ENCODE data around the gene LRRC14B. TPM values are rescaled to one million over a fixed set of nuclear protein-coding genes. Genes with fewer than 3 reads are reported as not detected.
"Not testable (repeated sequence)": the region's sequence is repeated elsewhere in the genome, so short reads cannot be mapped to it uniquely, and the experiment has no call there.

LRRC14B gene
- total RNA-seq, 1 donor from 2014 or later, result not detected

DNA sequence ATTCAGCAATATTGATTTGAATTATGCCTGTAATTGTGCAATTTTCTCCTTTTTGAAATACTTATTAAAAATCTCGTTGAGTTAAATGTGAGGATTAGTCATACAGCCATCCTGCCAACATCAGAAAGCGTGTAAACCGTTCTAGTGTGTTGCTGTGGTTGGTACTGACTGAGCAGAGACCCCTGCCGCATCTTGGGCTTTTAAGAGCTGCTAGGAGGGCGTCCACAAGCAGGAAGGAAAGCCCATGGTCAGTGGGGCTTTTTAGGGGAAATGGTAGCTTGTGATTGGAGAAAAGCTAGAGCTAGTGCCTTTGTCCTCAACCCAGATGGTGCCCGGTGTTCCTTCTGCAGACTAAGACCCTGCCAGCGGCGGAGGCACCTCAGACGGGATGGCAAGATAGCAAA, 28.2 kb downstream of the LRRC14B start:
- H3K4me2 ChIP-seq (ENCODE audit: low read length), result peak overlapping the region; percentile 92
- TF ChIP-seq EZH2 (IDR thresholded peaks at IDR 0.05; ENCODE audit: insufficient read depth, low read length), result no peak
- TF ChIP-seq, protein P1, sequence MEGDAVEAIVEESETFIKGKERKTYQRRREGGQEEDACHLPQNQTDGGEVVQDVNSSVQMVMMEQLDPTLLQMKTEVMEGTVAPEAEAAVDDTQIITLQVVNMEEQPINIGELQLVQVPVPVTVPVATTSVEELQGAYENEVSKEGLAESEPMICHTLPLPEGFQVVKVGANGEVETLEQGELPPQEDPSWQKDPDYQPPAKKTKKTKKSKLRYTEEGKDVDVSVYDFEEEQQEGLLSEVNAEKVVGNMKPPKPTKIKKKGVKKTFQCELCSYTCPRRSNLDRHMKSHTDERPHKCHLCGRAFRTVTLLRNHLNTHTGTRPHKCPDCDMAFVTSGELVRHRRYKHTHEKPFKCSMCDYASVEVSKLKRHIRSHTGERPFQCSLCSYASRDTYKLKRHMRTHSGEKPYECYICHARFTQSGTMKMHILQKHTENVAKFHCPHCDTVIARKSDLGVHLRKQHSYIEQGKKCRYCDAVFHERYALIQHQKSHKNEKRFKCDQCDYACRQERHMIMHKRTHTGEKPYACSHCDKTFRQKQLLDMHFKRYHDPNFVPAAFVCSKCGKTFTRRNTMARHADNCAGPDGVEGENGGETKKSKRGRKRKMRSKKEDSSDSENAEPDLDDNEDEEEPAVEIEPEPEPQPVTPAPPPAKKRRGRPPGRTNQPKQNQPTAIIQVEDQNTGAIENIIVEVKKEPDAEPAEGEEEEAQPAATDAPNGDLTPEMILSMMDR (IDR thresholded peaks at IDR 0.05; ENCODE audit: insufficient read depth, low read depth, low read length), result no peak
- Mint-ChIP-seq H3K27ac (ENCODE audit: unreplicated experiment) (peak overlapping the region; percentile 26), H3K4me1 (ENCODE audit: low read depth, unreplicated experiment) (peaks cover 28% of the 10 kb centered on the region), H3K36me3 (ENCODE audit: low read depth, unreplicated experiment) (peaks cover 4% of the 10 kb centered on the region), H3K9me3 (ENCODE audit: unreplicated experiment) (no peaks in the 10 kb centered on the region), H3K4me3 (ENCODE audit: unreplicated experiment) (peak overlapping the region; percentile 98), H3K27me3 (ENCODE audit: low read depth, unreplicated experiment) (no peaks in the 10 kb centered on the region)
- H3K4me3 ChIP-seq (ENCODE audit: insufficient read depth, low read depth, low read length), result peak overlapping the region; percentile 89
- peaks cover 20% of the 10 kb centered on the region for H3K4me1 ChIP-seq (ENCODE audit: insufficient read depth, low read length)
- peak; percentile 48 for DNase-seq (ENCODE audit: low read depth)
- no peaks in the 10 kb centered on the region for H3K36me3 ChIP-seq (ENCODE audit: insufficient read depth, low read length)
- H4K20me1 ChIP-seq (ENCODE audit: insufficient read depth, low read length), result peaks cover 55% of the 10 kb centered on the region
- peak overlapping the region; percentile 82 for H3K27ac ChIP-seq (ENCODE audit: low read depth, low read length)
- FAIRE-seq, result no peak
- H3K27me3 ChIP-seq (ENCODE audit: insufficient read depth, low read length), result no peaks in the 10 kb centered on the region
- no peak overlapping the region for H2AFZ ChIP-seq (ENCODE audit: low read depth, low read length)
- H3K9ac ChIP-seq (ENCODE audit: low read length), result peak overlapping the region; percentile 92
- H3K79me2 ChIP-seq (ENCODE audit: insufficient read depth, low read length), result peaks cover 75% of the 10 kb centered on the region
- H3K9me3 ChIP-seq (ENCODE audit: insufficient read depth, low read depth, low read length), result no peaks in the 10 kb centered on the region

DNA sequence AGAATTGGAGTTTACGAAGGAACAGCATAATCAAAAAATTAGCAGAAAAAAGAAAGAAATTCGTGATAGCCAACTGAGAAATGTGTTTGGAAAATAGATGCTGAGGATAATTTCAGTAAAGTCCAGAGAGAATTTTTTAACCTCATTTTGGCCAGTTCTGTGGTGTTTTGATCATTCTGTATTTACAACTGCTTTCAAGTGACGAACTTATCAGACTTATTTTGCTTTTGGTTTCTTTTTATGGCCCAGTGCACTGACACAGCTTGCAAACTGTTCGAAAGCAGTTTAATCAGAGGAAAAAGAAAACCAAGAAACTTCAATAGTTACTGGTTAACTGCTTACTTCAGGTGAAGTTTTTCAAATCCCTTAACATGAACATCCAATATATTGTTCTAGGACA, 28.7 kb downstream of the LRRC14B start:
- H3K4me1 Mint-ChIP-seq (ENCODE audit: low read depth, unreplicated experiment), result peaks cover 26% of the 10 kb centered on the region
- no peaks in the 10 kb centered on the region for H3K9me3 Mint-ChIP-seq (ENCODE audit: unreplicated experiment)
- Histone ChIP-seq H3K9ac (ENCODE audit: low read length) (peak overlapping the region; percentile 92), H2AFZ (ENCODE audit: low read depth, low read length) (no peak overlapping the region), H3K36me3 (ENCODE audit: insufficient read depth, low read length) (peaks cover 2% of the 10 kb centered on the region), H3K79me2 (ENCODE audit: insufficient read depth, low read length) (peaks cover 80% of the 10 kb centered on the region), H3K27ac (ENCODE audit: low read depth, low read length) (peak overlapping the region; percentile 82), H3K4me3 (ENCODE audit: insufficient read depth, low read depth, low read length) (peak overlapping the region; percentile 89), H3K27me3 (ENCODE audit: insufficient read depth, low read length) (no peaks in the 10 kb centered on the region), H3K4me2 (ENCODE audit: low read length) (peak overlapping the region; percentile 92), H4K20me1 (ENCODE audit: insufficient read depth, low read length) (peaks cover 60% of the 10 kb centered on the region), H3K9me3 (ENCODE audit: insufficient read depth, low read depth, low read length) (no peaks in the 10 kb centered on the region), H3K4me1 (ENCODE audit: insufficient read depth, low read length) (peaks cover 20% of the 10 kb centered on the region)
- no peaks in the 10 kb centered on the region for H3K27me3 Mint-ChIP-seq (ENCODE audit: low read depth, unreplicated experiment)
- H3K36me3 Mint-ChIP-seq (ENCODE audit: low read depth, unreplicated experiment), result peaks cover 3% of the 10 kb centered on the region
- no peak overlapping the region for H3K27ac Mint-ChIP-seq (ENCODE audit: unreplicated experiment)
- peak overlapping the region; percentile 98 for H3K4me3 Mint-ChIP-seq (ENCODE audit: unreplicated experiment)
- DNase-seq (ENCODE audit: low read depth) (no peak), FAIRE-seq (no peak)
- TF ChIP-seq EZH2 (IDR thresholded peaks at IDR 0.05; ENCODE audit: insufficient read depth, low read length), result no peak
- TF ChIP-seq, protein P1 (IDR thresholded peaks at IDR 0.05; ENCODE audit: insufficient read depth, low read depth, low read length), result no peak

DNA sequence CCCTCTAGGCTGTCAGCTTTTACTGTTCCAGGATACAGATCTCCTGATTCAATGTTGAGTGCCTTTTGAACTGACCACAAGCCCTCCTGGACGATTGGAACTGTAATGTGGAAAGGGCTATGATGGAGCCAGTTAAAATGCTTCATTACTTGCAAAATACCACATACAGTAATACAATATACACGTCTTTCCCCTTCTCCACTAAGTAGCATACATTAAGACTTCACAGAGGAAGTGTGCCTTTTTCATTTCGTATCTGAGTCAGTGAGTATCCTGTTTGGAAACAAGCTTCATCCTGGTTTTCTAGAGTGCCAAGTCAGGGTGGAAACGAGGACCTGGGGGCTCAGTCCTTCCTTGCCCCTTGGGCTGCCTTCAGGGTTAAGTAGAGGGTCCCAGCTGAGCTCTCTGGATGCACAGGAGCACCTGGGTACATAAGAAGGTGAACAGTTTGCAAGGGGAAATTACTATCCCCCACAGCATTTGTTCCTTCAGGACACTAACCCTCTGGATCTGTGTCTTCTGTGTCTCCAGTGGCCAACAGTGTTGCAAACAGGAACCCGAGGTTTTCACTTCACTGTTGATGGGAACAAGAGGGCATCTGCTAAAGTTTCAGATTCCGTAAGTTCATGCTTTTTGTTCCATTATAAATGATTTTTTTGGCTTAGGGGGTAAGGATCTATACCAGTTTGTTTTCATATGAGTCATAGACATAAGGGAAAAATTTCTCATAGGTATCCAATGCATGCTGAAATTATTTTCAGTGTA, 31.8 kb downstream of the LRRC14B start:
- not testable (repeated sequence) for H2AFZ ChIP-seq (ENCODE audit: low read depth, low read length); H3K4me3 Mint-ChIP-seq (ENCODE audit: unreplicated experiment); FAIRE-seq; H3K27ac Mint-ChIP-seq (ENCODE audit: unreplicated experiment); H3K27me3 ChIP-seq (ENCODE audit: insufficient read depth, low read length); H3K27me3 Mint-ChIP-seq (ENCODE audit: low read depth, unreplicated experiment); H3K4me3 ChIP-seq (ENCODE audit: insufficient read depth, low read depth, low read length); H3K9me3 ChIP-seq (ENCODE audit: insufficient read depth, low read depth, low read length); H3K9me3 Mint-ChIP-seq (ENCODE audit: unreplicated experiment)
- peak overlapping the region; percentile 28 for H3K9ac ChIP-seq (ENCODE audit: low read length)
- H3K36me3 Mint-ChIP-seq (ENCODE audit: low read depth, unreplicated experiment), result peaks cover 11% of the 10 kb centered on the region
- peaks cover 16% of the 10 kb centered on the region for H3K36me3 ChIP-seq (ENCODE audit: insufficient read depth, low read length)
- peak overlapping the region; percentile 59 for H3K4me2 ChIP-seq (ENCODE audit: low read length)
- H3K79me2 ChIP-seq (ENCODE audit: insufficient read depth, low read length), result peaks cover 78% of the 10 kb centered on the region
- peaks cover 70% of the 10 kb centered on the region for H4K20me1 ChIP-seq (ENCODE audit: insufficient read depth, low read length)
- H3K4me1 Mint-ChIP-seq (ENCODE audit: low read depth, unreplicated experiment), result peaks cover 17% of the 10 kb centered on the region
- peak; percentile 9 for DNase-seq (ENCODE audit: low read depth)
- peak overlapping the region; percentile 3 for H3K27ac ChIP-seq (ENCODE audit: low read depth, low read length)
- peaks cover 20% of the 10 kb centered on the region for H3K4me1 ChIP-seq (ENCODE audit: insufficient read depth, low read length)
